OCI-LY7 (cell line): ENCODE results near the gene UBAP2L. TPM values are rescaled to one million over a fixed set of nuclear protein-coding genes. Genes with fewer than 3 reads are reported as not detected.

Experiments used
- BruUV-seq: library from RNA; stranded (reverse); fragments of 400-500 nt; replicated peaks from 2 replicates; lab custom pipeline; 2021; lab: Mats Ljungman, UMichigan
- CTCF ChIA-PET: fragments of 300-600 bp; sonication (Branson Sonifier 250); formaldehyde crosslinking; loops from one replicate; lab custom pipeline; 2022; ENCODE audit warnings: antibody characterized with exemption; ENCODE audit not compliant: unreplicated experiment; lab: Charles Lee
- POLR2A ChIA-PET: fragments of 300-600 bp; sonication (Branson Sonifier 250); formaldehyde crosslinking; loops from one replicate; lab custom pipeline; 2022; ENCODE audit warnings: antibody characterized with exemption; lab: Charles Lee
- DNase-seq: peaks from one replicate; pipeline ENCODE4 v3.0.0-alpha.2; 2015; ENCODE audit warnings: low spot score
- H2AFZ ChIP-seq: fragments of 200-600 bp; sonication (generic), shearing (Covaris generic); 2 replicates; pipeline ENCODE4 v1.6.1; 2014; ENCODE audit warnings: mild to moderate bottlenecking, antibody characterized with exemption, low read length, moderate library complexity
- H3K27ac ChIP-seq: fragments of 200-600 bp; sonication (generic); 2 replicates; pipeline ENCODE4 v1.5.1; 2014; ENCODE audit warnings: mixed run types, low read depth, mild to moderate bottlenecking, moderate library complexity, low read length, inconsistent platforms; ENCODE audit not compliant: poor library complexity, severe bottlenecking
- H3K36me3 ChIP-seq: fragments of 200-600 bp; sonication (generic); 2 replicates; pipeline ENCODE4 v1.6.1; 2014; ENCODE audit warnings: mild to moderate bottlenecking, antibody characterized with exemption, low read length, moderate library complexity, mixed read lengths; ENCODE audit not compliant: insufficient read depth
- H3K4me1 ChIP-seq: fragments of 200-600 bp; sonication (generic); 2 replicates; pipeline ENCODE4 v1.5.1; 2014; ENCODE audit warnings: mild to moderate bottlenecking, low read length; ENCODE audit not compliant: insufficient read depth, poor library complexity, severe bottlenecking
- H3K4me2 ChIP-seq: fragments of 200-600 bp; sonication (generic); 2 replicates; pipeline ENCODE4 v1.6.1; 2014; ENCODE audit warnings: mild to moderate bottlenecking, low read length
- H3K4me3 ChIP-seq: fragments of 200-600 bp; sonication (generic); 2 replicates; pipeline ENCODE4 v1.5.1; 2014; ENCODE audit warnings: mild to moderate bottlenecking, low read depth, low read length; ENCODE audit not compliant: poor library complexity, severe bottlenecking
- H3K79me2 ChIP-seq: fragments of 200-600 bp; sonication (generic); 2 replicates; pipeline ENCODE4 v1.6.1; 2016; ENCODE audit warnings: low read depth, mild to moderate bottlenecking, low read length, moderate library complexity, mixed read lengths; ENCODE audit not compliant: insufficient read depth
- H3K9me2 ChIP-seq: fragments of 200-600 bp; sonication (generic); 2 replicates; pipeline ENCODE4 v1.6.1; 2016; ENCODE audit warnings: mild to moderate bottlenecking, low read length, mixed read lengths; ENCODE audit not compliant: insufficient read depth
- H3K9me3 ChIP-seq: fragments of 200-600 bp; sonication (generic); 2 replicates; pipeline ENCODE4 v1.6.1; 2014; ENCODE audit warnings: mild to moderate bottlenecking, mixed run types, low read length, mixed read lengths
- H4K20me1 ChIP-seq: fragments of 200-600 bp; sonication (generic); 2 replicates; pipeline ENCODE4 v1.6.1; 2014; ENCODE audit warnings: mild to moderate bottlenecking, antibody characterized with exemption, low read length, moderate library complexity, mixed read lengths; ENCODE audit not compliant: insufficient read depth
- CTCF ChIP-seq: fragments of 200-600 bp; sonication (generic); conservative IDR thresholded peaks from 2 replicates; pipeline ENCODE4 v1.5.1; 2014; ENCODE audit warnings: mild to moderate bottlenecking, antibody characterized with exemption, low read length, moderate library complexity, mixed read lengths
- EZH2phosphoT487 ChIP-seq: fragments of 200-600 bp; sonication (generic); IDR thresholded peaks from 2 replicates; pipeline ENCODE4 v1.6.1; 2018; ENCODE audit warnings: low read depth, borderline replicate concordance, mild to moderate bottlenecking, mixed run types, antibody characterized with exemption, low read length, moderate library complexity, mixed read lengths
- intact Hi-C: fragments of 100-400 bp; cut with micrococcal nuclease; formaldehyde crosslinking; loops from one replicate; pipeline ENCODE4 v1.10.0; 2022; ENCODE audit not compliant: unreplicated experiment
- total RNA-seq, 2 experiments: library from RNA; depleted of rRNA in 1 of 2; stranded (reverse); fragments of >200 nt in 1 of 2; shearing (Covaris generic) in 1 of 2; gene quantifications; 2 replicates each; pipeline ENCODE4 v1.2.3, GENCODE V29; 2014 to 2022

UBAP2L gene
- total RNA-seq, 2 experiments from 2014 or later: 80.4 to 179 TPM

GRCh38 chr1:154270833-154271232, 50.1 kb downstream of the UBAP2L start:
- no TSS peak for BruUV-seq
- ChIA-PET POLR2A (interaction anchor here (0.9 kb wide), 1 partner anchor 71 kb away, joined by 5 read pairs; no protein-coding TSS in a partner anchor), CTCF (no interaction called here)
- no peak overlapping the region for H3K4me3 ChIP-seq
- no peak for DNase-seq
- peaks cover 21% of the 10 kb centered on the region for H3K4me1 ChIP-seq
- H3K79me2 ChIP-seq: peaks cover 14% of the 10 kb centered on the region; the same call in 1 of the 2 replicates
- no peak overlapping the region for H3K4me2 ChIP-seq
- no peaks in the 10 kb centered on the region for H4K20me1 ChIP-seq
- H2AFZ ChIP-seq: no peak overlapping the region
- H3K9me2 ChIP-seq: no peaks in the 10 kb centered on the region
- intact Hi-C loops: no loop called here
- H3K27ac ChIP-seq: no peak overlapping the region
- no peaks in the 10 kb centered on the region for H3K9me3 ChIP-seq
- H3K36me3 ChIP-seq: peaks cover 60% of the 10 kb centered on the region
- TF ChIP-seq EZH2phosphoT487 (no peak), CTCF (no peak)

GRCh38 chr1:154272217-154272998, 51.7 kb downstream of the UBAP2L start, which contains the start of gene HAX1:
TSS of gene HAX1 (plus strand) at chr1:154272629. CDS start at chr1:154272724, 95 bp downstream.
- CTCF ChIA-PET: interaction anchor here (0.6 to 1.1 kb wide), 4 partner anchors 50 to 143 kb away, joined by 3 to 4 read pairs (median 3); no protein-coding TSS in a partner anchor
- intact Hi-C loops: loop anchor here (1.0 kb wide), 4 partner anchors 52 to 282 kb away; partner anchors contain the start of genes RPS27 and UBAP2L

More at GRCh38 chr1:154272217-154272998, 51.7 kb downstream of the UBAP2L start, which contains the start of gene HAX1:
- Histone ChIP-seq H3K79me2 (peaks cover 14% of the 10 kb centered on the region; the same call in 1 of the 2 replicates), H3K4me2 (peak within 1 kb of the TSS; percentile 95), H3K9me3 (no peaks in the 10 kb centered on the region), H3K27ac (peak within 1 kb of the TSS; percentile 74), H2AFZ (peak within 1 kb of the TSS; percentile 88), H4K20me1 (no peaks in the 10 kb centered on the region), H3K9me2 (no peaks in the 10 kb centered on the region), H3K4me3 (peak within 1 kb of the TSS; percentile 92), H3K4me1 (peaks cover 21% of the 10 kb centered on the region), H3K36me3 (peaks cover 56% of the 10 kb centered on the region)
- peak; percentile 98 for DNase-seq
- BruUV-seq: no TSS peak
- TF ChIP-seq EZH2phosphoT487 (no peak), CTCF (peak; percentile 94)
- POLR2A ChIA-PET: interaction anchor here (0.6 to 1.4 kb wide), 6 partner anchors 11 to 443 kb away, joined by 3 to 5 read pairs (median 4); no protein-coding TSS in a partner anchor
